Trophoblast cell (in vitro differentiated cells and primary cell): ENCODE data around the gene RNU7-1.
A peak's percentile ranks its signal among the peaks of the same experiment; 100 is the strongest.

Experiments used
- DNase-seq, 2 donors: peaks; one replicate each; pipeline ENCODE4 v3.0.0-alpha.2; 2016
- H2AFZ ChIP-seq: 2 replicates; pipeline ENCODE4 v1.6.1; 2013; ENCODE audit warnings: low read length, moderate library complexity, mild to moderate bottlenecking; ENCODE audit not compliant: insufficient read depth, poor library complexity
- H2AK5ac ChIP-seq: 2 replicates; pipeline ENCODE4 v1.6.1; 2013; ENCODE audit warnings: mild to moderate bottlenecking, low read length
- H2BK120ac ChIP-seq: 2 replicates; pipeline ENCODE4 v1.6.1; 2013; ENCODE audit warnings: low read length, mild to moderate bottlenecking, moderate library complexity; ENCODE audit not compliant: insufficient read depth, poor library complexity
- H2BK12ac ChIP-seq: 2 replicates; pipeline ENCODE4 v1.6.1; 2013; ENCODE audit warnings: mild to moderate bottlenecking, low read length, moderate library complexity
- H2BK5ac ChIP-seq: 2 replicates; pipeline ENCODE4 v1.6.1; 2013; ENCODE audit warnings: low read length, low read depth, moderate library complexity, mild to moderate bottlenecking; ENCODE audit not compliant: poor library complexity
- H3K14ac ChIP-seq: 2 replicates; pipeline ENCODE4 v1.6.1; 2013; ENCODE audit warnings: mild to moderate bottlenecking, low read length
- H3K18ac ChIP-seq: 2 replicates; pipeline ENCODE4 v1.6.1; 2013; ENCODE audit warnings: mild to moderate bottlenecking, low read length
- H3K23ac ChIP-seq: 2 replicates; pipeline ENCODE4 v1.6.1; 2013; ENCODE audit warnings: low read length
- H3K27ac ChIP-seq: 2 replicates; pipeline ENCODE4 v1.5.1; 2013; ENCODE audit warnings: low read depth, mild to moderate bottlenecking, inconsistent platforms, low read length, moderate library complexity
- H3K27me3 ChIP-seq: 2 replicates; pipeline ENCODE4 v1.6.1; 2013; ENCODE audit warnings: inconsistent platforms, mild to moderate bottlenecking, low read length, moderate library complexity; ENCODE audit not compliant: insufficient read depth
- H3K36me3 ChIP-seq, 2 experiments: 1 replicate in 1 of 2; 2 replicates in 1 of 2; pipeline ENCODE4 v1.6.1; 2013; ENCODE audit warnings: low read length in 2 of 2, mild to moderate bottlenecking in 2 of 2, moderate library complexity in 1 of 2; ENCODE audit not compliant: insufficient read depth in 2 of 2, control insufficient read depth in 1 of 2
- H3K4ac ChIP-seq: 2 replicates; pipeline ENCODE4 v1.6.1; 2013; ENCODE audit warnings: low read depth, mild to moderate bottlenecking, low read length, moderate library complexity
- H3K4me1 ChIP-seq, 2 experiments: 1 replicate in 1 of 2; 2 replicates in 1 of 2; pipeline ENCODE4 v1.6.1; 2013; ENCODE audit warnings: low read length in 2 of 2, mild to moderate bottlenecking in 2 of 2, moderate library complexity in 1 of 2; ENCODE audit not compliant: insufficient read depth in 2 of 2, control insufficient read depth in 1 of 2
- H3K4me2 ChIP-seq: 2 replicates; pipeline ENCODE4 v1.6.1; 2013; ENCODE audit warnings: inconsistent platforms, mild to moderate bottlenecking, low read length, moderate library complexity
- H3K4me3 ChIP-seq: 2 replicates; pipeline ENCODE4 v1.5.1; 2013; ENCODE audit warnings: mild to moderate bottlenecking, low read depth, low read length, inconsistent platforms
- H3K79me1 ChIP-seq: one replicate; pipeline ENCODE4 v1.6.1; 2013; ENCODE audit warnings: low read length
- H3K79me2 ChIP-seq: 2 replicates; pipeline ENCODE4 v1.6.1; 2013; ENCODE audit warnings: low read length, mild to moderate bottlenecking; ENCODE audit not compliant: control insufficient read depth, insufficient read depth, poor library complexity
- H3K9ac ChIP-seq: 2 replicates; pipeline ENCODE4 v1.6.1; 2013; ENCODE audit warnings: mild to moderate bottlenecking, low read length
- H3K9me3 ChIP-seq: 2 replicates; pipeline ENCODE4 v1.6.1; 2013; ENCODE audit warnings: low read depth, mild to moderate bottlenecking, control low read depth, inconsistent platforms, low read length; ENCODE audit not compliant: insufficient read depth
- H4K12ac ChIP-seq: 2 replicates; pipeline ENCODE4 v1.6.1; 2013; ENCODE audit warnings: low read depth, mild to moderate bottlenecking, low read length, moderate library complexity
- H4K8ac ChIP-seq: 2 replicates; pipeline ENCODE4 v1.6.1; 2013; ENCODE audit warnings: low read depth, mild to moderate bottlenecking, low read length, moderate library complexity
- H4K91ac ChIP-seq: one replicate; pipeline ENCODE4 v1.6.1; 2013; ENCODE audit warnings: low read depth, mild to moderate bottlenecking, low read length, moderate library complexity
- WGBS: extraction: QIAGEN DNeasy Blood & Tissue Kit; methylation state at CpG from one replicate; pipeline ENCODE4 v1.1.7; 2013; ENCODE audit warnings: missing lambda C conversion rate; ENCODE audit not compliant: insufficient read length, insufficient coverage; ENCODE audit errors: extremely low coverage; 5-methylcytosine and 5-hydroxymethylcytosine counted together

The RNU7-1 gene

GRCh38 chr12:6979021-6979420 lies 35.4 kb downstream of the RNU7-1 start:
- Histone ChIP-seq H3K79me1 (no peaks in the 10 kb centered on the region), H3K23ac (no peak overlapping the region), H3K4me2 (no peak overlapping the region), H3K79me2 (no peaks in the 10 kb centered on the region), H4K8ac (no peak overlapping the region), H4K91ac (no peak overlapping the region), H3K4ac (no peak overlapping the region), H3K14ac (no peak overlapping the region), H2AFZ (no peak overlapping the region), H3K9ac (no peak overlapping the region), H3K9me3 (no peaks in the 10 kb centered on the region), H2BK5ac (no peak overlapping the region), H3K18ac (no peak overlapping the region), H4K12ac (no peak overlapping the region), H3K36me3 (peaks cover 43 to 67% of the 10 kb centered on the region in 2 experiments), H3K4me3 (no peak overlapping the region), H3K4me1 (peaks cover 8 to 14% of the 10 kb centered on the region in 2 experiments), H2AK5ac (no peak overlapping the region), H2BK120ac (no peak overlapping the region), H2BK12ac (no peak overlapping the region), H3K27ac (no peak overlapping the region), H3K27me3 (no peaks in the 10 kb centered on the region)
- DNase-seq, result no peak
- no CpG with 5 or more reads among the region's 6 CpGs for WGBS

- Histone ChIP-seq H3K79me1 (no peaks in the 10 kb centered on the region), H3K4ac (no peak overlapping the region), H3K4me2 (no peak overlapping the region), H3K14ac (no peak overlapping the region), H2BK120ac (no peak overlapping the region), H4K12ac (no peak overlapping the region), H4K91ac (no peak overlapping the region), H3K23ac (no peak overlapping the region), H3K27me3 (no peaks in the 10 kb centered on the region), H2AK5ac (no peak overlapping the region), H3K9ac (no peak overlapping the region), H3K18ac (no peak overlapping the region), H2AFZ (no peak overlapping the region), H2BK5ac (no peak overlapping the region), H3K36me3 (peaks cover 39 to 62% of the 10 kb centered on the region in 2 experiments), H3K79me2 (no peaks in the 10 kb centered on the region), H3K4me3 (no peak overlapping the region), H3K4me1 (peaks cover 8 to 14% of the 10 kb centered on the region in 2 experiments), H3K9me3 (no peaks in the 10 kb centered on the region), H2BK12ac (no peak overlapping the region), H3K27ac (no peak overlapping the region), H4K8ac (no peak overlapping the region)
- no CpG with 5 or more reads among the region's 3 CpGs for WGBS
- DNase-seq, result no peak
These were observed 35.8 kb downstream of the RNU7-1 start for GRCh38 chr12:6979453-6979852.

GRCh38 chr12:6980075-6980474 lies 36.5 kb downstream of the RNU7-1 start:
- Histone ChIP-seq H2AFZ (no peak overlapping the region), H4K8ac (no peak overlapping the region), H2AK5ac (no peak overlapping the region), H3K36me3 (peaks cover 39 to 58% of the 10 kb centered on the region in 2 experiments), H3K9me3 (no peaks in the 10 kb centered on the region), H3K18ac (no peak overlapping the region), H3K4me3 (no peak overlapping the region), H2BK12ac (no peak overlapping the region), H3K4me2 (no peak overlapping the region), H3K4ac (no peak overlapping the region), H3K4me1 (peaks cover 8 to 14% of the 10 kb centered on the region in 2 experiments), H3K27me3 (no peaks in the 10 kb centered on the region), H3K27ac (no peak overlapping the region), H3K14ac (no peak overlapping the region), H4K91ac (no peak overlapping the region), H2BK120ac (no peak overlapping the region), H3K79me2 (no peaks in the 10 kb centered on the region), H4K12ac (no peak overlapping the region), H3K9ac (no peak overlapping the region), H3K79me1 (no peaks in the 10 kb centered on the region), H3K23ac (no peak overlapping the region), H2BK5ac (no peak overlapping the region)
- DNase-seq, result no peak
- WGBS, result no CpG with 5 or more reads among the region's 4 CpGs

- H3K27me3 ChIP-seq, result no peaks in the 10 kb centered on the region
- no peak overlapping the region for H3K27ac ChIP-seq
- no peak overlapping the region for H3K4ac ChIP-seq
- H3K18ac ChIP-seq, result no peak overlapping the region
- H4K8ac ChIP-seq, result no peak overlapping the region
- no peak overlapping the region for H3K14ac ChIP-seq
- no peak overlapping the region for H2BK5ac ChIP-seq
- no peaks in the 10 kb centered on the region for H3K79me2 ChIP-seq
- no peak overlapping the region for H3K4me3 ChIP-seq
- H3K79me1 ChIP-seq, result no peaks in the 10 kb centered on the region
- H3K4me1 ChIP-seq, result peaks cover 2 to 8% of the 10 kb centered on the region in 2 experiments
- H2BK12ac ChIP-seq, result no peak overlapping the region
- peaks cover 37 to 51% of the 10 kb centered on the region in 2 experiments for H3K36me3 ChIP-seq
- peak in 1 of 2 donors; percentile 54 for DNase-seq
- no peak overlapping the region for H2AK5ac ChIP-seq
- no peak overlapping the region for H3K23ac ChIP-seq
- H4K91ac ChIP-seq, result no peak overlapping the region
- no peaks in the 10 kb centered on the region for H3K9me3 ChIP-seq
- no peak overlapping the region for H2BK120ac ChIP-seq
- no peak overlapping the region for H2AFZ ChIP-seq
- H4K12ac ChIP-seq, result no peak overlapping the region
- H3K4me2 ChIP-seq, result no peak overlapping the region
- no peak overlapping the region for H3K9ac ChIP-seq
These were observed 37.1 kb downstream of the RNU7-1 start for GRCh38 chr12:6980740-6981139.
